Measurements from ENCODE around the gene WDR19. TPM values are rescaled to one million over a fixed set of nuclear protein-coding genes. Genes with fewer than 3 reads are reported as not detected.
"Not testable (repeated sequence)": the region's sequence is repeated elsewhere in the genome, so short reads cannot be mapped to it uniquely, and the experiment has no call there.

Gene WDR19
- total and polyA plus RNA-seq, 11 donors = 4.3 to 15.6 (median 8.1) TPM

DNA sequence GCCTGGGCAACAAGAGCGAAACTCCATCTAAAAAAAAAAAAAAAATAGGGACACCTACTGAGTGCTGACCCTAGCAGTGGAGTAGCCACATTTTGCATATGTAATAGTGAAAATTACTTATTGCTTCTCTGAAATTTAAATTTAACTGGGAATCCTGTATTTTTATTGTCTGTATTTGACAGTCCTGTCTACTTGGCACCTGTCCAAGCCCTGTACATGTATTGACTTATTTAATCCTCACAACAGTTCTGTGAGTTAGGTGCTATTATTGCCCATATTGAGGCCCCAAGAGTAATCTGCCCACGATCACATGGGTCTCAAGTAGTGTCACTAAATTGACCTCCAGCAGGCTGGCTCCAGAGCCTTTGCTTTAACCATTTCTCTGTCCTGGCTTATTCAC is 81.6 kb downstream of the WDR19 start:
- DNase-seq = no peak
- intact Hi-C loops (cut with DNase I) = no loop called here
- WGBS, 4 donors = 79 to 89% (median 86%) methylated on average over 2 of the region's 2 CpGs
- Histone ChIP-seq H3K27ac (no peak overlapping the region), H3K36me3 (peaks cover 0 to 47% (median 13%) of the 10 kb centered on the region in 9 donors), H3K4me1 (no peaks in the 10 kb centered on the region), H3K4me3 (no peak overlapping the region), H3K27me3 (no peaks in the 10 kb centered on the region), H3K9me3 (no peaks in the 10 kb centered on the region)
- ATAC-seq = no peak
- TF ChIP-seq POLR2A (IDR thresholded peaks at IDR 0.05) = no peak
- TF ChIP-seq, protein P1, sequence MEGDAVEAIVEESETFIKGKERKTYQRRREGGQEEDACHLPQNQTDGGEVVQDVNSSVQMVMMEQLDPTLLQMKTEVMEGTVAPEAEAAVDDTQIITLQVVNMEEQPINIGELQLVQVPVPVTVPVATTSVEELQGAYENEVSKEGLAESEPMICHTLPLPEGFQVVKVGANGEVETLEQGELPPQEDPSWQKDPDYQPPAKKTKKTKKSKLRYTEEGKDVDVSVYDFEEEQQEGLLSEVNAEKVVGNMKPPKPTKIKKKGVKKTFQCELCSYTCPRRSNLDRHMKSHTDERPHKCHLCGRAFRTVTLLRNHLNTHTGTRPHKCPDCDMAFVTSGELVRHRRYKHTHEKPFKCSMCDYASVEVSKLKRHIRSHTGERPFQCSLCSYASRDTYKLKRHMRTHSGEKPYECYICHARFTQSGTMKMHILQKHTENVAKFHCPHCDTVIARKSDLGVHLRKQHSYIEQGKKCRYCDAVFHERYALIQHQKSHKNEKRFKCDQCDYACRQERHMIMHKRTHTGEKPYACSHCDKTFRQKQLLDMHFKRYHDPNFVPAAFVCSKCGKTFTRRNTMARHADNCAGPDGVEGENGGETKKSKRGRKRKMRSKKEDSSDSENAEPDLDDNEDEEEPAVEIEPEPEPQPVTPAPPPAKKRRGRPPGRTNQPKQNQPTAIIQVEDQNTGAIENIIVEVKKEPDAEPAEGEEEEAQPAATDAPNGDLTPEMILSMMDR (IDR thresholded peaks at IDR 0.05) = no peak

DNA sequence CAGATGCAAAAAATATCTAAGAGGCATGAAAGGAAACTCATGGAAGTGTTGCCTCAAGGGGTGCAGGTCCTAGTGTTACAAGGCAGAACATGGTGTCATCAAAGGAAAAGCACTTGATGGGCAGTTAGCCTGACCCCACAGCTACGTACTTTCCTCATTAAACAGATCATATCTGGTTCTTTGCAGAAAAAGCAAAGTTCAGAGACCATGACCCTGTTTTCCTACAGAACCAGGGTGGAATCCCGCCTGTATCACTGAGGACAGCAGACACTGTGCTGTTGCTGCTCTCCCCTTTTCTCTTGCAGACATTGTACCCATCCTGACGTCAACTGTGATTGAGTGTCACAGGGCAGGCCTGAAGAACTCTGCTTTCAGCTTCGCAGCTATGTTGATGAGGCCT is 92.2 kb downstream of the WDR19 start:
- no peak for TF ChIP-seq POLR2A (IDR thresholded peaks at IDR 0.05)
- Histone ChIP-seq H3K4me3 (no peak overlapping the region), H3K36me3 (peaks cover 0 to 98% (median 55%) of the 10 kb centered on the region in 9 donors), H3K27me3 (no peaks in the 10 kb centered on the region), H3K27ac (no peak overlapping the region), H3K9me3 (no peaks in the 10 kb centered on the region), H3K4me1 (no peaks in the 10 kb centered on the region)
- intact Hi-C loops (cut with DNase I) = no loop called here
- ATAC-seq = no peak
- WGBS, 4 donors = 89 to 97% (median 95%) methylated on average over 4 of the region's 4 CpGs
- DNase-seq = no peak

DNA sequence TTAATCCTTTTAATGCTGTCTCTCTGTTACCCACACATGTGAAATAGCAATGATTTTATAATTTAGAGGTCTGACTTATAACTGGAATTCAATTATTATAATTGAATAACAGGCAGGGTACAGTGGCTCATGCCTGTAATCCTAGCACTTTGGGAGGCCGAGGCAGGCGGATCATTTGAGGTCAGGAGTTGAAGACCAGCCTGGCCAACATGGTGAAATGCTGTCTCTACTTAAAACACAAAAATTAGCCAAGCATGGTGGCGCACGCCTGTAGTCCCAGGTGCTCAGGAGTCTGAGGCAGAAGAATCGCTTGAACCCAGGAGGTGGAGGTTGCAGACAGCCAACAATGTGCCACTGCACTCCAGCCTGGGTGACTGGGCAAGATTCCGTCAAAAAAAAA is 95.3 kb downstream of the WDR19 start:
- H3K4me3 ChIP-seq; H3K27me3 ChIP-seq; H3K9me3 ChIP-seq; intact Hi-C loops (cut with DNase I); ATAC-seq; H3K27ac ChIP-seq; DNase-seq; H3K4me1 ChIP-seq: not testable (repeated sequence)
- WGBS, 4 donors = 88 to 93% (median 91%) methylated on average over 6 of the region's 6 CpGs
- peaks cover 0 to 87% (median 42%) of the 10 kb centered on the region in 9 donors for H3K36me3 ChIP-seq

DNA sequence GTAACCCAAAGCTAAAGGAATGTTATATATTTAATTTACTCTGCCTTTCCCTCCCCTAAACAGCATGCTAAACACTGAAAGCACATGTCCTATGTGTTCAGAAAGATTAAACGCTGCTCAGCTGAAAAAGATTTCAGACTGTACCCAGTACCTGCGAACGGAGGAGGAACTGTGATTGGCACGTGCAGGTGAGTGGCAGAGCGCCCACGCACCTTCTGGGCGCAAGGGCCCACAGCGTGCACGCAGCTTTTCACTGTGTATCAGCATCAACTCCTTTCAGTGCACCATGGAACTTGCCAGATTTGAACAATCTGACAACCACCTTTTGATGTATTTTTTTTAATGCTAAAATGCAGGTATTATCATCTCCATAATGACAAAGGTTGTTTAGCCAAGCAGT is 96.1 kb downstream of the WDR19 start:
- no peaks in the 10 kb centered on the region for H3K4me1 ChIP-seq
- no peak overlapping the region for H3K4me3 ChIP-seq
- peaks cover 0 to 83% (median 42%) of the 10 kb centered on the region in 9 donors for H3K36me3 ChIP-seq
- no peak for DNase-seq
- intact Hi-C loops (cut with DNase I) = no loop called here
- H3K27me3 ChIP-seq = no peaks in the 10 kb centered on the region
- H3K9me3 ChIP-seq = peaks cover 0 to 5% (median 0%) of the 10 kb centered on the region in 12 donors
- no peak overlapping the region for H3K27ac ChIP-seq
- WGBS, 4 donors = 91 to 95% (median 94%) methylated on average over 9 of the region's 9 CpGs
- no peak for TF ChIP-seq POLR2A (IDR thresholded peaks at IDR 0.05)
- TF ChIP-seq, protein P1 (IDR thresholded peaks at IDR 0.05) = no peak
- ATAC-seq = no peak

DNA sequence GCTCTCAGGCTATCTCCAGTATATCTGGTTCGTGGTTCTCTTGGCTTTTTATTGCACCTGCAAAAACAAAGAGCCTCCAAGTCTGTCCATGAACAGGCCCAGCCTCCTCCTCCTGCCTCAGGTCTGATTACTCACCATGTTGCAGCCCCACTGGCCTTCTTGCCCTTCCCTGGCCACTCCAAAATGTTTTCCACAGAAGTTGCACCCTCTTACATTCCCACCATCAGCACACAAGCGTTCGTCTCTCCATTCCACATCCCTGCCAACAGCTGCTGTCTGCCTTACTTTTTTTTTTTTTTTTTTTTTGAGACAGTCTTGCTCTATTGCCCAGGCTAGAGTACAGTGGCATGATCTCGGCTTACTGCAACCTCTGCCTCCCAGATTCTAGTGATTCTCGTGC is 97.1 kb downstream of the WDR19 start:
- ATAC-seq (no peak), DNase-seq (no peak)
- 78 to 88% (median 82%) methylated on average over 5 of the region's 5 CpGs for WGBS, 4 donors
- TF ChIP-seq POLR2A (IDR thresholded peaks at IDR 0.05) = no peak
- Histone ChIP-seq H3K4me1 (no peaks in the 10 kb centered on the region), H3K9me3 (peaks cover 0 to 5% (median 0%) of the 10 kb centered on the region in 12 donors), H3K27ac (no peak overlapping the region), H3K36me3 (peaks cover 0 to 83% (median 41%) of the 10 kb centered on the region in 9 donors), H3K27me3 (no peaks in the 10 kb centered on the region), H3K4me3 (no peak overlapping the region)
- intact Hi-C loops (cut with DNase I) = no loop called here

DNA sequence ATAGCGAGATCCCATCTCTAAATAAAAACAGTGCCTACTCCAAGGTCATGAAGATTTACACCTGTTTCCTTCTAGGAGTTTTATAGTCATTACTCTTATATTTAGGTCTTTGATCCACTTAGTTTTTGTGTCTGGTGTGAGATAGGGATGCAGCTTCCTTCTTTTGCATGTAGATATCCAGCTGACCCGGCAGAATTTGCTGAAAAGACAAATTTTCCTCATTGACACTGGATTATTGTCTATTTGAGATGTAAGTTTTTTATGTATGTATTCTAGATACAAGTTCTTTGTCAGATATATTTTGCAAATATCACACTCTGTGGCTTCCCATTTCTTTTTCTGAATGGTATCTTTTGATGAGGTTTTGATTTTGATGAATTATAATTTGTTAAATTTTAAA is 98.4 kb downstream of the WDR19 start:
- Histone ChIP-seq H3K36me3 (peaks cover 0 to 83% (median 32%) of the 10 kb centered on the region in 9 donors), H3K9me3 (peaks cover 0 to 5% (median 0%) of the 10 kb centered on the region in 12 donors), H3K4me3 (no peak overlapping the region), H3K4me1 (no peaks in the 10 kb centered on the region), H3K27ac (no peak overlapping the region), H3K27me3 (no peaks in the 10 kb centered on the region)
- WGBS, 4 donors = 96 to 100% (median 97%) methylated on average over 2 of the region's 2 CpGs
- intact Hi-C loops (cut with DNase I) = no loop called here
- TF ChIP-seq POLR2A (IDR thresholded peaks at IDR 0.05) = no peak
- TF ChIP-seq, protein P1 (IDR thresholded peaks at IDR 0.05) = no peak
- no peak for ATAC-seq
- DNase-seq = no peak
